Subcutaneous adipose tissue (tissue), 4 donors: ENCODE data around the gene CIDEC. TPM values are rescaled to one million over a fixed set of nuclear protein-coding genes. Genes with fewer than 3 reads are reported as not detected.

ENCODE experiments used
- total RNA-seq, 4 donors: library from RNA; depleted of rRNA; stranded (reverse); fragments of >200 nt; gene quantifications; one replicate each; pipeline ENCODE4 v1.1.0, GENCODE V29; 2016
- TF ChIP-seq, protein P1 (sequence below): fragments of 450-650 bp; IDR thresholded peaks from one replicate; pipeline ENCODE4 v1.5.1; 2016; ENCODE audit warnings: low read depth, mild to moderate bottlenecking, control low read depth, antibody characterized with exemption, moderate library complexity

The CIDEC gene
- total RNA-seq, 4 donors from 2014 or later, result 684 to 1,626 (median 1,205) TPM

DNA sequence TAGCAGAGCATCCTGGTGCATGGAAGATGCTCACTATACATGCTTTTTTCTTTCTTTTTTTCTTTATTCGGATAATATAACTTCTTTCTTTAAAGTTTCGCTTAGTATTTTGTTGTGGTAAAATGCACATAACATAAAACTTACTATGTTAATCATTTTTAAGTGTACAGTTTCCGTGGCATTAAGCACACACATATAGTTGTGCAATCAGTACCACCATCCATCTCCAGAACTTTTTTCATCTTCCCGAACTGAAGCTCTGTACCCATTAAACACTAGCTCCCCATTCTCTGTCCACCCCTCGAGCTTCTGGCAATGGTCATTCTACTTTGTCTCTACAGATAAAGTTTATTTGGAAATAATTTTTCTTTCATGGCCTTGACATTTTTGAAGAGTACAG is 9.4 kb upstream of the CIDEC start:
- TF ChIP-seq, protein P1, sequence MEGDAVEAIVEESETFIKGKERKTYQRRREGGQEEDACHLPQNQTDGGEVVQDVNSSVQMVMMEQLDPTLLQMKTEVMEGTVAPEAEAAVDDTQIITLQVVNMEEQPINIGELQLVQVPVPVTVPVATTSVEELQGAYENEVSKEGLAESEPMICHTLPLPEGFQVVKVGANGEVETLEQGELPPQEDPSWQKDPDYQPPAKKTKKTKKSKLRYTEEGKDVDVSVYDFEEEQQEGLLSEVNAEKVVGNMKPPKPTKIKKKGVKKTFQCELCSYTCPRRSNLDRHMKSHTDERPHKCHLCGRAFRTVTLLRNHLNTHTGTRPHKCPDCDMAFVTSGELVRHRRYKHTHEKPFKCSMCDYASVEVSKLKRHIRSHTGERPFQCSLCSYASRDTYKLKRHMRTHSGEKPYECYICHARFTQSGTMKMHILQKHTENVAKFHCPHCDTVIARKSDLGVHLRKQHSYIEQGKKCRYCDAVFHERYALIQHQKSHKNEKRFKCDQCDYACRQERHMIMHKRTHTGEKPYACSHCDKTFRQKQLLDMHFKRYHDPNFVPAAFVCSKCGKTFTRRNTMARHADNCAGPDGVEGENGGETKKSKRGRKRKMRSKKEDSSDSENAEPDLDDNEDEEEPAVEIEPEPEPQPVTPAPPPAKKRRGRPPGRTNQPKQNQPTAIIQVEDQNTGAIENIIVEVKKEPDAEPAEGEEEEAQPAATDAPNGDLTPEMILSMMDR, result no peak

DNA sequence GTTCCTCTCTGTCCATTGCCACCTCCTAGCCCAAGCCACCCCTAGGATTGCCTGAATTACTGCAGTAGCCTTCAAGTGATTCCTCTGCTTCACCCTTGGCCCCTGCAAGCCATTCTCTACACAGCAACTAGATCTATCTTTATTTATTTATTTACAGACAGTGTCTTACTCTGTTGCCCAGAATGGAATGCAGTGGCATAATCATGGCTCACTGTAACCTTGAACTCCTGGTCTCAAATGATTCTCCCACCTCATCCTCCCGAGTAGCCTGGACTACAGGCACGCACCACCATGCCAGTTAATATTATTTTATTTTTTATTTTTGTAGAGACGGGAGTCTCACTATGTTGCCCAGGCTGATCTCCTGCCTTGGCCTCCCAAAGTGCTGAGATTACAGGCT is 8.5 kb upstream of the CIDEC start:
- TF ChIP-seq, protein P1, result no peak

DNA sequence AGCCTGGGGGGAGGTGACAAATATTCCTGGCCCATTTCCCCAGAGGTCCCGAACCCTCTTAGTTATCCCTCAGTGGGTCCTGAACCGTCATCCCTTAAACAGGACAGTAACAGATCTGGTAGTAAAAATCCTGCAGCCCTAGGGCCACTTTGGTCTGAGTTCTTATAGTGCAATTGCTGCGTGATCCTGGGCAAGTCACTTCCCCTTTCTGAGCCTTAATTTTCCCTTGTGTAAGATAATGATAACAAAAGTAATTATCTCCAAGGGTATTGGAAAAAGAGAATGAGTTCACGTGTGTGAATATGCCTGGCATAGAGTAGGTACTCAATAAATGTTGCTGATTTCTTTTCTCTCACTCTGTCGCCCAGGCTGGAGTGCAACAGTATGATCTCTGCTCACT is 7.4 kb upstream of the CIDEC start:
- TF ChIP-seq, protein P1, result no peak

DNA sequence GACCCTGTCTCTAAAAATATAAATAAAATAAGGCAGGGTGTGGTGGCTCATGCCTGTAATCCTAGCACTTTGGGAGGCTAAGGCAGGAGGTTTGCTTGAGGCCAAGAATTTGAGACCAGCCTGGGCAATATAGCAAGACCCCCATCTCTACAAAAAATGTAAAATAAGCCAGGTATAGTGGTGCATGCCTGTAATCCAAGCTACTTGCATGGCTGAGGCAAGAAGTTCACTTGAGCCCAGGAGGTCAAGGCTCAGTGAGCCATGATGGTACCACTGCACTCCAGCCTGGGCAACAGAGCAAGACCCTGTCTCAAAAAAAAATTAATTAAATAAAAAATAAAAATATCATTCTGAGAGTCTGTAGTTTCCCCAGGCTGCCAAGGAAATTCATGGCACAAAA is 6.3 kb upstream of the CIDEC start:
- TF ChIP-seq, protein P1, result no peak

DNA sequence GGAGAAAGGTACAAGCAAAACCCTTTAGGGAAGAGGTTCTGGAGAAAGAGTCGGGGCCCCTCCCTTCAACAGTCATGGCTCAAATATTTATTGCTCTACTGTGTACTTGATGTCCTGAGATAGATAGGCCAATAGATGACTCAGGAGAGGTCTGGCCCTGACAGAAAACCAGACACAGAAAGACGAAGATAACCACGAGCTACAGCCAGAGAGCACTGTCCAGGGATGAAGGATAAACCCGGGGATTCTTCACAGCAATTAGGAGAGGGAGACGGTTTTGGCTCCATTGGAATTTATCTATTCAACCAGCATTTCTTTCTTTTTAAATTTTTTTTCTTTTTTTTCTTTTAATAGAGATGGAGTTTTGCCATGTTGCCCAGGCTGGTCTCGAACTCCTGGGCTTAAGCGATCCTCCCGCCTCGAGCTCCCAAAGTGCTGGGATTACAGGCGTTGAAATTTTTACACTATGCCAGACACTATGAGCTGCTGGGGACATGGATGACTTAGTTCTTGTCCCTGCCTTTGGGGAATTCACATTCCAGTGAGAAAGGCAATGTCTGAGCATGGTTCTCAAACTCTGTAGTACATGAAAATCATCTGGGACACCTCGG is 4.6 kb upstream of the CIDEC start:
- TF ChIP-seq, protein P1, result no peak

DNA sequence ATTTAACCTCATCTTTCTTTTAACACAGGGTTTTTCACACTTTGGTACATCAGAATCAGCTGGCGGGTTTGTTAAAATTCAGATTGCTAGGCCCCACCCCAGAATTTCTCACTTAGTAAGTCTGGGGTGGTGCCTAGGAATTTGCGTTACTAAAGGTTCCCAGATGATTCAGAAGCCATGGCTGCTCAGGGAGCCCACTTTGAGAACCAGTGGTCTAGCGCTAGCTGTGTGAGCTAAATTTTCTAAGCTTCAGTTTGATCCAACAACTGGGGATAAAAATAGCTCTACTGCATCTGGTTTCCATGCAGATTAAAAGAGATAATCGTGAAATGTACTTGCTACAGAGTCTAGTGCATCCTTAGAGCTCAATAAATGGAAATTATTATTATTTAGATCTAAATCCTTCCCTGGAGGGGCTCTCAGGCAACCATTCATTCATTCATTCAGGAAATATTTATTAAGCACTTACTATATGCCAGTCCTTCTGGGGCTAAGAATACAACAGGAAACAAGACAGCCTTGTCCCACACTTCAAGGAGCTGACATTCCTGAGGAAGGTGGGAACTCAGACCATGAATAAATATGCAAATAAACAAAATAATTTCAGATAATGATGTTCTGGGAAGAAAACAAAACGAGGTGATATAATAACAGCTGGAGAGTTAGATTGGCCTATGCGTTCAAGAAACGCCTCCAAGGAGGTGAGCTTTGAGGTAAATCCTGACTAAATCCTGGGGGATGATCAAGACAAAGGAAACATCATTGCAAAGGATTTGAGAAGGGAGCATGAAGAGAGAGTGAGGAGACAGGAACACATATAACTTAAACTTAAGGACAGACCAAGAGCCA is 3.9 kb upstream of the CIDEC start:
- TF ChIP-seq, protein P1, result no peak

DNA sequence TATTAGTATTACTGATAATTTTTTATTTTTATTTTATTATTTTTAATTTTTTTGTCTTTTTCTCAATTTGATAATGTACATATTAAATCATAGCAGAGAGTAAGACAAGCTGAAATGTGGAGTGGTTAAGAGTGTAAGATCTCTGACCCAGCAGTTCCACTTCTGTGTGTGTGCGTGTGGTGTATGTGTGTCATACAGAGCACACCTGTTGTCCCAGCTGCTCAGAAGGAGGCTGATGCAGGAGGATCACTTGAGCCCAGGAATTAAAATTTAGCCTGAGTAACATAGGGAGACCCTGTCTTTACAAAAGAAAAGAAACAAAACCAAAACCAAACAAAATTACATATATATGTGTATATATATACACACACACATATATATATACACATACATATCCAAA is 1.4 kb upstream of the CIDEC start:
- TF ChIP-seq, protein P1, result no peak
